ENCODE results near the gene FAM107B. TPM values are rescaled to one million over a fixed set of nuclear protein-coding genes. Genes with fewer than 3 reads are reported as not detected.
A peak's percentile ranks its signal among the peaks of the same experiment; 100 is the strongest.

The FAM107B gene
- total and polyA plus RNA-seq, 4 donors = 38.4 to 85.4 (median 68.9) TPM

DNA sequence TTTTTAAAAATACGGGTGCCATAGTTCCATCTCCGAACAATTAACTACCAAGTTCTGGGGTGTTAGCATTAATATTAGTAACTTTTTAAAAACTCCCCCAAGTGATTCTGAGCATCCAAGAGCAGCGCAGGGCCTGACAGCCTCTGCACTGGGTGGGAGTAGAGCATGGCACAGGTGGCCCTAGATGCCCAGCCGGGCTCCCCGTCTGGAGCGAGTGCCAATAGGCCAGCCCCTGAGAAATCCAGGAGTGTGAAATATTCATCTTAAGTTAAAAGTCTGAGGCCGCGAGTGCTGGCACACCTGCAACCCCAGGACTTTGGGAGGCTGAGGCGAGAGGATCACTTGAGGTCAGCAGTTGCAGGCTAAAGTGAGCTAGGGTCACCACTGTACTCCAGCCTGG lies 16.2 kb downstream of the FAM107B start:
- ATAC-seq (ENCODE audit: insufficient read depth, low FRiP score) (no peak), DNase-seq (no peak)
- WGBS, 2 donors = 94 to 96% methylated on average over 9 of the region's 9 CpGs
- TF ChIP-seq, protein P1, sequence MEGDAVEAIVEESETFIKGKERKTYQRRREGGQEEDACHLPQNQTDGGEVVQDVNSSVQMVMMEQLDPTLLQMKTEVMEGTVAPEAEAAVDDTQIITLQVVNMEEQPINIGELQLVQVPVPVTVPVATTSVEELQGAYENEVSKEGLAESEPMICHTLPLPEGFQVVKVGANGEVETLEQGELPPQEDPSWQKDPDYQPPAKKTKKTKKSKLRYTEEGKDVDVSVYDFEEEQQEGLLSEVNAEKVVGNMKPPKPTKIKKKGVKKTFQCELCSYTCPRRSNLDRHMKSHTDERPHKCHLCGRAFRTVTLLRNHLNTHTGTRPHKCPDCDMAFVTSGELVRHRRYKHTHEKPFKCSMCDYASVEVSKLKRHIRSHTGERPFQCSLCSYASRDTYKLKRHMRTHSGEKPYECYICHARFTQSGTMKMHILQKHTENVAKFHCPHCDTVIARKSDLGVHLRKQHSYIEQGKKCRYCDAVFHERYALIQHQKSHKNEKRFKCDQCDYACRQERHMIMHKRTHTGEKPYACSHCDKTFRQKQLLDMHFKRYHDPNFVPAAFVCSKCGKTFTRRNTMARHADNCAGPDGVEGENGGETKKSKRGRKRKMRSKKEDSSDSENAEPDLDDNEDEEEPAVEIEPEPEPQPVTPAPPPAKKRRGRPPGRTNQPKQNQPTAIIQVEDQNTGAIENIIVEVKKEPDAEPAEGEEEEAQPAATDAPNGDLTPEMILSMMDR (IDR thresholded peaks at IDR 0.05; ENCODE audit: control extremely low read depth, extremely low read depth) = no peak
- no peak overlapping the region for H3K9ac ChIP-seq (ENCODE audit: insufficient read depth in 1 of 2, low read length in 2 of 2)
- H3K4me1 ChIP-seq (ENCODE audit: control insufficient read depth in 5 of 5, insufficient read depth in 5 of 5, low read length in 5 of 5) = peaks cover 0 to 22% (median 3%) of the 10 kb centered on the region in 5 donors
- peak overlapping the region in 1 of 2 donors; percentile 22 for H3K27ac ChIP-seq (ENCODE audit: low read depth in 1 of 2, low read length in 1 of 2)
- H3K36me3 ChIP-seq (ENCODE audit: control insufficient read depth in 4 of 4, insufficient read depth in 4 of 4, low read length in 4 of 4) = no peaks in the 10 kb centered on the region
- H3K9me3 ChIP-seq (ENCODE audit: control insufficient read depth in 4 of 4, insufficient read depth in 3 of 4, low read length in 3 of 4) = no peaks in the 10 kb centered on the region
- no peaks in the 10 kb centered on the region for H3K27me3 ChIP-seq (ENCODE audit: control insufficient read depth in 3 of 3, insufficient read depth in 3 of 3, low read length in 2 of 3)
- H3K4me3 ChIP-seq = no peak overlapping the region

DNA sequence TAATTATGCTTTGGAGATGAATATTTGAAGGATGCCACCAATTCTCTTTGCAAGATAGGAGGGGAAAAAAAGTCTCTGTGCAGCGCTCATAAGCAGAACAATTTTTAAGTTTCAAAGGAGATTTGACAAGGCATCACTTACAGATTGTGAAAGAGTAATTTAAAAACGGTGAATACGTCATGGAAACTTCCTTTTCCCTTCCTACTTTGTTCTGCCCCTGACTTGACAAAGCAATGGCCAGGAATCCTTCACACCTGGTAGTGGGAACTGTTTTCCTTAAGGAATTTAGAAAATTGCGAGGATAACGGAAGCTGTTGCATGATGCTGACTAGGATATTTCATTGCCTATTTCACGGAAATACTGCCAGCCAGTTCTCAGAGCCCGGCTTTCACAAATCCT lies 16.7 kb downstream of the FAM107B start:
- H3K4me3 ChIP-seq = no peak overlapping the region
- no peak for ATAC-seq (ENCODE audit: insufficient read depth, low FRiP score)
- no peaks in the 10 kb centered on the region for H3K27me3 ChIP-seq (ENCODE audit: control insufficient read depth in 3 of 3, insufficient read depth in 3 of 3, low read length in 2 of 3)
- H3K9me3 ChIP-seq (ENCODE audit: control insufficient read depth in 4 of 4, insufficient read depth in 3 of 4, low read length in 3 of 4) = no peaks in the 10 kb centered on the region
- H3K4me1 ChIP-seq (ENCODE audit: control insufficient read depth in 5 of 5, insufficient read depth in 5 of 5, low read length in 5 of 5) = peaks cover 0 to 22% (median 3%) of the 10 kb centered on the region in 5 donors
- WGBS, 2 donors = 64 to 73% methylated on average over 7 of the region's 7 CpGs
- TF ChIP-seq, protein P1 (IDR thresholded peaks at IDR 0.05; ENCODE audit: control extremely low read depth, extremely low read depth) = no peak
- H3K9ac ChIP-seq (ENCODE audit: insufficient read depth in 1 of 2, low read length in 2 of 2) = no peak overlapping the region
- no peaks in the 10 kb centered on the region for H3K36me3 ChIP-seq (ENCODE audit: control insufficient read depth in 4 of 4, insufficient read depth in 4 of 4, low read length in 4 of 4)
- H3K27ac ChIP-seq (ENCODE audit: low read depth in 1 of 2, low read length in 1 of 2) = no peak overlapping the region
- peak; percentile 46 to 93 (median 90) for DNase-seq

DNA sequence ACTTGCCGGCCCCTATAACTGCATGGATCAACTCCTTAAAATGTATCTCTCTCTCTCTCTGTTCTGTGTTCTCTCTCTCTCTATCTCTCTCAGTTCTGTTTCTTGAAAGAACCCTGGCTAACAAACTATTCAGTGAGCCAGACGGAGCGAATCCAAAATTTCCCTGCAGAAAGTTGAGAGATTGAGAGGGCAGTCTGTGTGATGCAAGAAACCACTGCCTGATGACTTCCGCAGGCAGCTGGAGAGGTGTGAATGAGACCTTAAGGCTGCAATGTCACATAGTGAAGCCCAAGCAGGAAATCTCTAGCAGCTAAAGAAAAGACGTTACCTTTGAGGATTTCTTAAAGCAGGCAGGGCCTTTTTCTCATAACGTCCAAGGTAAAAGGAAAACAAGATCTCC lies 17.3 kb downstream of the FAM107B start:
- WGBS, 2 donors = 55 to 66% methylated on average over 6 of the region's 6 CpGs
- Histone ChIP-seq H3K27ac (ENCODE audit: low read depth in 1 of 2, low read length in 1 of 2) (no peak overlapping the region), H3K9me3 (ENCODE audit: control insufficient read depth in 4 of 4, insufficient read depth in 3 of 4, low read length in 3 of 4) (no peaks in the 10 kb centered on the region), H3K9ac (ENCODE audit: insufficient read depth in 1 of 2, low read length in 2 of 2) (no peak overlapping the region), H3K4me3 (no peak overlapping the region), H3K27me3 (ENCODE audit: control insufficient read depth in 3 of 3, insufficient read depth in 3 of 3, low read length in 2 of 3) (no peaks in the 10 kb centered on the region), H3K36me3 (ENCODE audit: control insufficient read depth in 4 of 4, insufficient read depth in 4 of 4, low read length in 4 of 4) (no peaks in the 10 kb centered on the region), H3K4me1 (ENCODE audit: control insufficient read depth in 5 of 5, insufficient read depth in 5 of 5, low read length in 5 of 5) (peaks cover 0 to 23% (median 3%) of the 10 kb centered on the region in 5 donors)
- DNase-seq = peak; percentile 90 to 99 (median 97)
- no peak for ATAC-seq (ENCODE audit: insufficient read depth, low FRiP score)
- TF ChIP-seq, protein P1 (IDR thresholded peaks at IDR 0.05; ENCODE audit: control extremely low read depth, extremely low read depth) = no peak

DNA sequence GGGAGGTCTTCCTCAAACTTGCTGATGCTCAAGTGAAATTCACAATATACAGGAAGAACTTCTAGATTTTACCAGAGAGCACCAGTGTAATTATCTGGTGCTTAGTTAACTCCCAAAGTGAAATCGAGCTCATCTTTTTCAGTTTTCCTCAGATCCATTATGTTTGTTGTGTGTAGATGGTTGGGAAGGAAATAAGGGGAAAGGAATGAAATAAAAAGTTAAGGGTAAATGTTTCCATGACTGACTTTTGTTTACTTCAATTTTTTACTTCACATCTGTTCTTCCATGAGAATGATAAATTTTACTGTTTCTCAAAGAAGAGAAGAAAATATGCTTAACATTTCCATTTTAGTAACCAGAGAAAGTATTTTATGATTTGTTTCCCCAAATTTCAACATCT lies 21.3 kb downstream of the FAM107B start:
- Histone ChIP-seq H3K27me3 (ENCODE audit: control insufficient read depth in 3 of 3, insufficient read depth in 3 of 3, low read length in 2 of 3) (no peaks in the 10 kb centered on the region), H3K4me1 (ENCODE audit: control insufficient read depth in 5 of 5, insufficient read depth in 5 of 5, low read length in 5 of 5) (peaks cover 0 to 49% (median 20%) of the 10 kb centered on the region in 5 donors), H3K36me3 (ENCODE audit: control insufficient read depth in 4 of 4, insufficient read depth in 4 of 4, low read length in 4 of 4) (no peaks in the 10 kb centered on the region), H3K27ac (ENCODE audit: low read depth in 1 of 2, low read length in 1 of 2) (no peak overlapping the region), H3K9ac (ENCODE audit: insufficient read depth in 1 of 2, low read length in 2 of 2) (no peak overlapping the region), H3K9me3 (ENCODE audit: control insufficient read depth in 4 of 4, insufficient read depth in 3 of 4, low read length in 3 of 4) (no peaks in the 10 kb centered on the region), H3K4me3 (no peak overlapping the region)
- whole genome bisulfite sequencing, 2 donors = 77 to 85% methylated on average over 1 of the region's 1 CpG
- no peak for ATAC-seq (ENCODE audit: insufficient read depth, low FRiP score)
- TF ChIP-seq, protein P1 (IDR thresholded peaks at IDR 0.05; ENCODE audit: control extremely low read depth, extremely low read depth) = no peak
- DNase-seq = peak in 2 of 3 donors; percentile 33 to 49

All from lung (tissue), 12 donors.